Subcutaneous abdominal adipose tissue (tissue), 5 donors: ENCODE results near the gene SORL1-AS1.

ENCODE experiments used
- H3K27ac ChIP-seq: one replicate; pipeline ENCODE4 v1.7.0; 2013; ENCODE audit warnings: low read depth, mild to moderate bottlenecking, inconsistent platforms, low read length, moderate library complexity
- H3K27me3 ChIP-seq, 5 donors: one replicate each; pipeline ENCODE4 v1.7.0; 2013; ENCODE audit warnings: low read length in 5 of 5, inconsistent platforms in 1 of 5; ENCODE audit not compliant: control insufficient read depth in 5 of 5, insufficient read depth in 4 of 5
- H3K36me3 ChIP-seq, 5 donors: one replicate each; pipeline ENCODE4 v1.7.0; 2013; ENCODE audit warnings: low read length in 5 of 5; ENCODE audit not compliant: control insufficient read depth in 5 of 5, insufficient read depth in 5 of 5
- H3K4me1 ChIP-seq, 5 donors: one replicate each; pipeline ENCODE4 v1.7.0; 2013; ENCODE audit warnings: low read length in 5 of 5, mild to moderate bottlenecking in 3 of 5, moderate library complexity in 1 of 5; ENCODE audit not compliant: control insufficient read depth in 5 of 5, insufficient read depth in 5 of 5
- H3K4me3 ChIP-seq, 5 donors: one replicate each; pipeline ENCODE4 v1.7.0; 2013; ENCODE audit warnings: low read length in 5 of 5, low read depth in 1 of 5
- H3K9ac ChIP-seq, 5 donors: one replicate each; pipeline ENCODE4 v1.7.0; 2013; ENCODE audit warnings: low read length in 5 of 5, mild to moderate bottlenecking in 4 of 5, moderate library complexity in 3 of 5
- H3K9me3 ChIP-seq, 5 donors: one replicate each; pipeline ENCODE4 v1.7.0; 2013; ENCODE audit warnings: low read length in 5 of 5; ENCODE audit not compliant: control insufficient read depth in 5 of 5
- donor health status: healthy.
- donor health status: healthy.
- donor health status: healthy.
- donor health status: healthy.
- donor health status: healthy.

SORL1-AS1 gene

GRCh38 chr11:121452609-121453150 is at the start of gene SORL1-AS1:
TSS of gene SORL1-AS1 (minus strand) at chr11:121452967.
- no peaks in the 10 kb centered on the region for H3K9me3 ChIP-seq
- H3K36me3 ChIP-seq: no peaks in the 10 kb centered on the region
- peak within 1 kb of the TSS; percentile 58 to 85 (median 75) for H3K4me3 ChIP-seq
- peak within 1 kb of the TSS in 2 of 5 donors; percentile 41 to 55 for H3K9ac ChIP-seq
- peaks cover 0 to 22% (median 4%) of the 10 kb centered on the region in 5 donors for H3K27me3 ChIP-seq
- no peak within 1 kb of the TSS for H3K27ac ChIP-seq
- H3K4me1 ChIP-seq: peaks cover 0 to 28% (median 26%) of the 10 kb centered on the region in 5 donors

- Histone ChIP-seq H3K36me3 (peaks cover 0 to 5% (median 0%) of the 10 kb centered on the region in 5 donors), H3K4me3 (no peak overlapping the region), H3K4me1 (no peaks in the 10 kb centered on the region), H3K27me3 (no peaks in the 10 kb centered on the region), H3K9me3 (peaks cover 0 to 3% (median 0%) of the 10 kb centered on the region in 5 donors), H3K27ac (no peak overlapping the region), H3K9ac (no peak overlapping the region)
Measured at GRCh38 chr11:121500717-121501116, 48.0 kb upstream of the SORL1-AS1 start.

- Histone ChIP-seq H3K27ac (no peak overlapping the region), H3K9me3 (no peaks in the 10 kb centered on the region), H3K27me3 (no peaks in the 10 kb centered on the region), H3K9ac (no peak overlapping the region), H3K4me1 (no peaks in the 10 kb centered on the region), H3K4me3 (no peak overlapping the region), H3K36me3 (peaks cover 0 to 5% (median 0%) of the 10 kb centered on the region in 5 donors)
Measured at GRCh38 chr11:121500275-121500674, 47.5 kb upstream of the SORL1-AS1 start.

GRCh38 chr11:121499405-121499804 is 46.6 kb upstream of the SORL1-AS1 start:
- H3K9me3 ChIP-seq: no peaks in the 10 kb centered on the region
- no peak overlapping the region for H3K27ac ChIP-seq
- peaks cover 0 to 5% (median 0%) of the 10 kb centered on the region in 5 donors for H3K36me3 ChIP-seq
- no peaks in the 10 kb centered on the region for H3K4me1 ChIP-seq
- H3K4me3 ChIP-seq: no peak overlapping the region
- no peaks in the 10 kb centered on the region for H3K27me3 ChIP-seq
- H3K9ac ChIP-seq: no peak overlapping the region

- H3K27me3 ChIP-seq: no peaks in the 10 kb centered on the region
- no peaks in the 10 kb centered on the region for H3K4me1 ChIP-seq
- peaks cover 0 to 5% (median 0%) of the 10 kb centered on the region in 5 donors for H3K36me3 ChIP-seq
- no peak overlapping the region for H3K4me3 ChIP-seq
- no peak overlapping the region for H3K27ac ChIP-seq
- H3K9me3 ChIP-seq: no peaks in the 10 kb centered on the region
- no peak overlapping the region for H3K9ac ChIP-seq
Measured at GRCh38 chr11:121497176-121497998, 44.6 kb upstream of the SORL1-AS1 start.

GRCh38 chr11:121494355-121495099 is 41.8 kb upstream of the SORL1-AS1 start:
- H3K4me1 ChIP-seq: no peaks in the 10 kb centered on the region
- H3K4me3 ChIP-seq: no peak overlapping the region
- no peaks in the 10 kb centered on the region for H3K9me3 ChIP-seq
- peaks cover 0 to 5% (median 0%) of the 10 kb centered on the region in 5 donors for H3K36me3 ChIP-seq
- H3K27ac ChIP-seq: no peak overlapping the region
- H3K27me3 ChIP-seq: no peaks in the 10 kb centered on the region
- no peak overlapping the region for H3K9ac ChIP-seq

- Histone ChIP-seq H3K9ac (no peak overlapping the region), H3K27me3 (no peaks in the 10 kb centered on the region), H3K9me3 (no peaks in the 10 kb centered on the region), H3K4me3 (no peak overlapping the region), H3K27ac (no peak overlapping the region), H3K36me3 (no peaks in the 10 kb centered on the region), H3K4me1 (peaks cover 0 to 3% (median 0%) of the 10 kb centered on the region in 5 donors)
Measured at GRCh38 chr11:121489823-121490222, 37.1 kb upstream of the SORL1-AS1 start.

GRCh38 chr11:121488641-121489040 is 35.9 kb upstream of the SORL1-AS1 start:
- no peak overlapping the region for H3K27ac ChIP-seq
- H3K27me3 ChIP-seq: no peaks in the 10 kb centered on the region
- H3K4me3 ChIP-seq: no peak overlapping the region
- H3K4me1 ChIP-seq: peaks cover 0 to 3% (median 0%) of the 10 kb centered on the region in 5 donors
- no peak overlapping the region for H3K9ac ChIP-seq
- no peaks in the 10 kb centered on the region for H3K36me3 ChIP-seq
- H3K9me3 ChIP-seq: no peaks in the 10 kb centered on the region

GRCh38 chr11:121488170-121488569 is 35.4 kb upstream of the SORL1-AS1 start:
- no peak overlapping the region for H3K27ac ChIP-seq
- no peaks in the 10 kb centered on the region for H3K9me3 ChIP-seq
- H3K4me3 ChIP-seq: no peak overlapping the region
- H3K36me3 ChIP-seq: no peaks in the 10 kb centered on the region
- peaks cover 0 to 3% (median 0%) of the 10 kb centered on the region in 5 donors for H3K4me1 ChIP-seq
- H3K27me3 ChIP-seq: no peaks in the 10 kb centered on the region
- H3K9ac ChIP-seq: no peak overlapping the region

GRCh38 chr11:121487191-121487590 is 34.4 kb upstream of the SORL1-AS1 start:
- H3K4me3 ChIP-seq: no peak overlapping the region
- H3K4me1 ChIP-seq: peaks cover 0 to 3% (median 0%) of the 10 kb centered on the region in 5 donors
- no peaks in the 10 kb centered on the region for H3K27me3 ChIP-seq
- no peak overlapping the region for H3K27ac ChIP-seq
- H3K9ac ChIP-seq: no peak overlapping the region
- H3K36me3 ChIP-seq: no peaks in the 10 kb centered on the region
- no peaks in the 10 kb centered on the region for H3K9me3 ChIP-seq
